HepG2 (cell line): Measurements from ENCODE around the gene PXK. TPM values are rescaled to one million over a fixed set of nuclear protein-coding genes. Genes with fewer than 3 reads are reported as not detected.

Experiments used
- ATAC-seq: fragments of 200-7000 bp; cut with Tn5 transposase; 3 replicates; pipeline ENCODE4 v1.9.1; 2020; ENCODE audit warnings: mild to moderate bottlenecking, moderate library complexity
- BruUV-seq: library from RNA; stranded (reverse); fragments of 400-500 nt; replicated peaks from 2 replicates; lab custom pipeline; 2021; lab: Mats Ljungman, UMichigan
- CTCF ChIA-PET: fragments of 300-600 bp; formaldehyde crosslinking; extraction: SDS; loops from one replicate; lab custom pipeline; 2021; ENCODE audit warnings: low total read pairs, inconsistent platforms, low intra/inter-chr PET ratio; lab: Yijun Ruan, JAX
- POLR2A ChIA-PET: fragments of 350-600 bp; sonication (Branson Sonifier 250); formaldehyde crosslinking; loops from one replicate; lab custom pipeline; 2020; ENCODE audit warnings: antibody characterized with exemption, inconsistent platforms; lab: Yijun Ruan, JAX
- DNase-seq: peaks from one replicate; pipeline ENCODE4 v3.0.0-alpha.2; 2015; ENCODE audit warnings: low spot score
- FAIRE-seq: peaks from 3 replicates; lab custom pipeline; 2011; peaks lifted over from hg19 to GRCh38; lab: Jason Lieb, UNC
- H2AFZ ChIP-seq: one replicate; pipeline ENCODE4 v1.6.1; 2011; ENCODE audit warnings: low read length, inconsistent platforms
- H3K27ac ChIP-seq: fragments of 300-600 bp; 3 replicates; pipeline ENCODE4 v1.8.0; 2011; ENCODE audit warnings: mixed run types, mild to moderate bottlenecking, mixed read lengths, low read length, inconsistent platforms; ENCODE audit not compliant: insufficient read depth; ENCODE audit errors: extremely low read length
- H3K27me3 ChIP-seq, 2 experiments: fragments of 200-600 bp in 1 of 2; 2 replicates in 1 of 2; 3 replicates in 1 of 2; pipeline versions ENCODE4 v1.6.0 to v1.8.0; 2011; ENCODE audit warnings: low read length in 2 of 2, mild to moderate bottlenecking in 2 of 2, moderate library complexity in 2 of 2, inconsistent platforms in 1 of 2; ENCODE audit not compliant: insufficient read depth in 2 of 2, control insufficient read depth in 1 of 2
- H3K36me3 ChIP-seq, 2 experiments: fragments of 200-600 bp in 1 of 2; replicated peaks in 1 of 2; 2 replicates in 1 of 2; 3 replicates in 1 of 2; pipeline versions ENCODE4 v1.5.1 to v1.8.0; 2011; ENCODE audit warnings: low read length in 2 of 2, inconsistent platforms in 1 of 2; ENCODE audit not compliant: insufficient read depth in 2 of 2, control insufficient read depth in 1 of 2
- H3K4me1 ChIP-seq: 2 replicates; pipeline ENCODE4 v1.5.1; 2012; ENCODE audit warnings: low read length, inconsistent platforms; ENCODE audit not compliant: insufficient read depth
- H3K4me2 ChIP-seq: 2 replicates; pipeline ENCODE4 v1.6.0; 2011; ENCODE audit warnings: low read depth, low read length, inconsistent platforms
- H3K4me3 ChIP-seq, 3 experiments: fragments of 200-600 bp in 1 of 3; sonication (generic), shearing (Covaris generic) in 1 of 3; replicated peaks in 1 of 3; 2 replicates each; pipeline ENCODE4 v1.5.1; 2011 to 2016; ENCODE audit warnings: low read length in 3 of 3, inconsistent platforms in 2 of 3, low read depth in 2 of 3, mild to moderate bottlenecking in 2 of 3, control low read depth in 1 of 3, mixed read lengths in 1 of 3; ENCODE audit not compliant: insufficient read depth in 1 of 3
- H3K79me2 ChIP-seq: one replicate; pipeline ENCODE4 v1.6.1; 2011; ENCODE audit warnings: low read length, inconsistent platforms; ENCODE audit not compliant: insufficient read depth
- H3K9ac ChIP-seq: 2 replicates; pipeline ENCODE4 v1.6.0; 2011; ENCODE audit warnings: mild to moderate bottlenecking, low read depth, low read length, inconsistent platforms; ENCODE audit not compliant: insufficient read depth
- H3K9me3 ChIP-seq: 2 replicates; pipeline ENCODE4 v1.5.1; 2012; ENCODE audit warnings: mild to moderate bottlenecking, low read length
- H4K20me1 ChIP-seq: 2 replicates; pipeline ENCODE4 v1.6.0; 2011; ENCODE audit warnings: inconsistent platforms, mild to moderate bottlenecking, low read length, moderate library complexity; ENCODE audit not compliant: insufficient read depth
- CHD4 ChIP-seq: fragments of 200-600 bp; sonication (generic); IDR thresholded peaks from 2 replicates; pipeline ENCODE4 v1.7.0; 2017; ENCODE audit warnings: mild to moderate bottlenecking, low read length, borderline replicate concordance
- ERF ChIP-seq: IDR thresholded peaks from 2 replicates; pipeline ENCODE4 v1.6.1; 2018; ENCODE audit warnings: missing biosample characterization, missing genetic modification reagents
- HOXA3 ChIP-seq: sonication (generic); formaldehyde crosslinking; IDR thresholded peaks from 2 replicates; pipeline ENCODE4 v1.5.0; 2020; ENCODE audit warnings: missing genetic modification reagents
- NCOA1 ChIP-seq: sonication (generic); formaldehyde crosslinking; IDR thresholded peaks from 2 replicates; pipeline ENCODE4 v1.9.0; 2021; ENCODE audit warnings: missing genetic modification reagents
- TBX2 ChIP-seq: sonication (generic); formaldehyde crosslinking; IDR thresholded peaks from 2 replicates; pipeline ENCODE4 v1.5.0; 2020; ENCODE audit warnings: missing genetic modification reagents, mild to moderate bottlenecking, borderline replicate concordance
- TFDP1 ChIP-seq: IDR thresholded peaks from 2 replicates; pipeline ENCODE4 v1.6.1; 2016; ENCODE audit warnings: missing compliant biosample characterization, missing genetic modification reagents, borderline replicate concordance
- YY1 ChIP-seq: IDR thresholded peaks from 2 replicates; pipeline ENCODE4 v1.6.1; 2011; ENCODE audit warnings: low read length, low read depth, moderate library complexity, mild to moderate bottlenecking; ENCODE audit not compliant: insufficient read depth, insufficient replicate concordance
- ZFP36L2 ChIP-seq: sonication (generic); formaldehyde crosslinking; IDR thresholded peaks from 2 replicates; pipeline ENCODE4 v1.4.0; 2020; ENCODE audit warnings: missing genetic modification reagents
- ZFY ChIP-seq: sonication (generic); formaldehyde crosslinking; IDR thresholded peaks from 2 replicates; pipeline ENCODE4 v1.4.0; 2020; ENCODE audit warnings: missing genetic modification reagents
- ZMYM3 ChIP-seq: sonication (generic); formaldehyde crosslinking; IDR thresholded peaks from 2 replicates; pipeline ENCODE4 v1.5.1; 2020; ENCODE audit warnings: mild to moderate bottlenecking, missing genetic modification reagents
- ZNF484 ChIP-seq: sonication (generic); formaldehyde crosslinking; IDR thresholded peaks from 2 replicates; pipeline ENCODE4 v1.5.1; 2020; ENCODE audit warnings: mild to moderate bottlenecking, low read depth, missing genetic modification reagents, borderline replicate concordance
- ZNF501 ChIP-seq: sonication (generic); formaldehyde crosslinking; IDR thresholded peaks from 2 replicates; pipeline ENCODE4 v1.5.1; 2020; ENCODE audit warnings: mild to moderate bottlenecking, moderate library complexity, missing genetic modification reagents
- ZNF644 ChIP-seq: IDR thresholded peaks from 2 replicates; pipeline ENCODE4 v1.6.1; 2016; ENCODE audit warnings: low read depth
- WGBS: methylation state at CpG from one replicate; pipeline ENCODE4 v1.1.6; 2017; ENCODE audit warnings: low lambda C conversion rate; 5-methylcytosine and 5-hydroxymethylcytosine counted together
- in situ Hi-C: cut with HindIII; loops from 2 replicates; pipeline ENCODE4 v1.10.0; 2017; ENCODE audit warnings: low pct_unique_long_range_greater_than_20kb; ENCODE audit not compliant: extremely low pct_ligation_motif_present
- intact Hi-C: fragments of 100-400 bp; cut with micrococcal nuclease; formaldehyde crosslinking; loops from one replicate; pipeline ENCODE4 v1.10.0; 2022; ENCODE audit not compliant: unreplicated experiment
- polyA plus RNA-seq, 8 experiments: library from polyadenylated mRNA; depleted of rRNA in 3 of 8; stranded (reverse) in 7 of 8; unstranded in 1 of 8; fragments of >200 nt; fragmentation: Illumina TruSeq in 4 of 8; extraction: Trizol in 4 of 8; gene quantifications; 2 replicates each; pipeline versions ENCODE4 v1.2.1 to v1.2.3, GENCODE V29; 2011 to 2016; ENCODE audit warnings: low read depth in 4 of 8, missing spikeins in 1 of 8, mixed read lengths in 1 of 8; ENCODE audit not compliant: insufficient read depth in 1 of 8
- total RNA-seq, 5 experiments: library from RNA; depleted of rRNA; stranded (reverse); fragments of >200 nt; fragmentation: Illumina TruSeq; extraction: Trizol; gene quantifications; 2 replicates each; pipeline ENCODE4 v1.2.3, GENCODE V29; 2016; ENCODE audit warnings: low read depth in 1 of 5
- TF ChIP-seq, protein P1 (sequence below): sonication (generic); formaldehyde crosslinking; IDR thresholded peaks from 2 replicates; pipeline ENCODE4 v1.8.1; 2023; ENCODE audit warnings: missing genetic modification reagents, inconsistent platforms, borderline replicate concordance
- TF ChIP-seq, protein P2 (sequence below): sonication (generic); formaldehyde crosslinking; IDR thresholded peaks from 2 replicates; pipeline ENCODE4 v1.8.0; 2022; ENCODE audit warnings: mild to moderate bottlenecking, missing genetic modification reagents; ENCODE audit not compliant: insufficient replicate concordance

PXK gene
- total and polyA plus RNA-seq, 2 of the 13 experiments (the other 11 are each of a cell fraction or from before 2014, with no cell fraction given) = 6.4 to 18.6 TPM

DNA sequence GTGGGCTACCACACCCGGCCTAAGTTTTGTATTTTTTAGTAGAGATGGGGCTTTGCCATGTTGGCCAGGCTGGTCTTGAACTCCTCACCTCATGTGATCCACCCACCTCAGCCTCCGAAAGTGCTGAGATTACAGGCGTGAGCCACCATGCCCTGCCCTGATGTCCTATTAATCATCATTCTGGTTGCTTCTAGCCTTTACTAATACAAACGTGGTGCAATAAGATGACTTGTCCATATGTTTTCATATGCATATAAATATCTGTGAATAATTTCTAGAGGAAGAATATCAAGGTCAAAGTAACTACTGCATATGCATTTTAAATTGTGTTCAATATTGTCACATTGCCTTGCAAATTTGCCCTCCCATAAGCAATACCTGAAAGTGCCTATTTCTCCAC, 126.5 kb downstream of the PXK start:
- no TSS peak for BruUV-seq
- no peaks in the 10 kb centered on the region for H3K79me2 ChIP-seq
- no peak overlapping the region for H3K27ac ChIP-seq
- H3K4me1 ChIP-seq = peaks cover 36% of the 10 kb centered on the region
- H4K20me1 ChIP-seq = no peaks in the 10 kb centered on the region
- H3K9me3 ChIP-seq = peaks cover 19% of the 10 kb centered on the region
- intact Hi-C loops = no loop called here
- no peak overlapping the region for H3K4me3 ChIP-seq
- no peaks in the 10 kb centered on the region for H3K27me3 ChIP-seq
- TF ChIP-seq ZNF484 (no peak), ZFP36L2 (CRISPR knock-in tag) (no peak)
- TF ChIP-seq, protein P1, sequence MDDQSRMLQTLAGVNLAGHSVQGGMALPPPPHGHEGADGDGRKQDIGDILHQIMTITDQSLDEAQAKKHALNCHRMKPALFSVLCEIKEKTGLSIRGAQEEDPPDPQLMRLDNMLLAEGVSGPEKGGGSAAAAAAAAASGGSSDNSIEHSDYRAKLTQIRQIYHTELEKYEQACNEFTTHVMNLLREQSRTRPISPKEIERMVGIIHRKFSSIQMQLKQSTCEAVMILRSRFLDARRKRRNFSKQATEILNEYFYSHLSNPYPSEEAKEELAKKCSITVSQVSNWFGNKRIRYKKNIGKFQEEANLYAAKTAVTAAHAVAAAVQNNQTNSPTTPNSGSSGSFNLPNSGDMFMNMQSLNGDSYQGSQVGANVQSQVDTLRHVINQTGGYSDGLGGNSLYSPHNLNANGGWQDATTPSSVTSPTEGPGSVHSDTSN = no peak
- TF ChIP-seq, all 625 proteins: peak for 0
- DNase-seq = no peak
- no peak for FAIRE-seq
- in situ Hi-C loops = no loop called here
- no peak overlapping the region for H2AFZ ChIP-seq
- ATAC-seq = no peak
- no peak overlapping the region for H3K4me2 ChIP-seq
- ChIA-PET CTCF (no interaction called here), POLR2A (no interaction called here)
- 57% methylated on average over 4 of the region's 4 CpGs for WGBS
- H3K36me3 ChIP-seq = no peaks in the 10 kb centered on the region
- no peak overlapping the region for H3K9ac ChIP-seq

GRCh38 chr3:58462829-58463180, 130.1 kb downstream of the PXK start:
- peaks cover 34% of the 10 kb centered on the region for H3K4me1 ChIP-seq
- FAIRE-seq (no peak), DNase-seq (peak; percentile 20), ATAC-seq (peak; percentile 71)
- H3K4me2 ChIP-seq = peak overlapping the region; percentile 87
- no peaks in the 10 kb centered on the region for H3K36me3 ChIP-seq
- BruUV-seq = no TSS peak
- H3K9ac ChIP-seq = peak overlapping the region; percentile 60
- H3K27me3 ChIP-seq = no peaks in the 10 kb centered on the region
- ChIA-PET CTCF (interaction anchor here (1.2 to 1.9 kb wide), 2 partner anchors 29 to 167 kb away, joined by 4 to 8 read pairs; partner anchors contain the start of gene KCTD6), POLR2A (no interaction called here)
- no peak overlapping the region for H2AFZ ChIP-seq
- 4% methylated on average over 4 of the region's 4 CpGs for WGBS
- in situ Hi-C loops (no loop called here), intact Hi-C loops (loop anchor here (1.0 to 2.0 kb wide), 4 partner anchors 11 to 70 kb away; no protein-coding TSS in a partner anchor)
- H3K27ac ChIP-seq = peak overlapping the region; percentile 82
- H3K79me2 ChIP-seq = no peaks in the 10 kb centered on the region
- H4K20me1 ChIP-seq = no peaks in the 10 kb centered on the region
- no peaks in the 10 kb centered on the region for H3K9me3 ChIP-seq
- peak overlapping the region; percentile 44 to 55 (median 54) for H3K4me3 ChIP-seq
- TF ChIP-seq ZFY = peak; percentile 66
- peak; percentile 62 for TF ChIP-seq ZNF644 (CRISPR knock-in tag)
- TF ChIP-seq, protein P2, sequence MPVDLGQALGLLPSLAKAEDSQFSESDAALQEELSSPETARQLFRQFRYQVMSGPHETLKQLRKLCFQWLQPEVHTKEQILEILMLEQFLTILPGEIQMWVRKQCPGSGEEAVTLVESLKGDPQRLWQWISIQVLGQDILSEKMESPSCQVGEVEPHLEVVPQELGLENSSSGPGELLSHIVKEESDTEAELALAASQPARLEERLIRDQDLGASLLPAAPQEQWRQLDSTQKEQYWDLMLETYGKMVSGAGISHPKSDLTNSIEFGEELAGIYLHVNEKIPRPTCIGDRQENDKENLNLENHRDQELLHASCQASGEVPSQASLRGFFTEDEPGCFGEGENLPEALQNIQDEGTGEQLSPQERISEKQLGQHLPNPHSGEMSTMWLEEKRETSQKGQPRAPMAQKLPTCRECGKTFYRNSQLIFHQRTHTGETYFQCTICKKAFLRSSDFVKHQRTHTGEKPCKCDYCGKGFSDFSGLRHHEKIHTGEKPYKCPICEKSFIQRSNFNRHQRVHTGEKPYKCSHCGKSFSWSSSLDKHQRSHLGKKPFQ (CRISPR knock-in tag) = peak; percentile 2
- no peak for TF ChIP-seq ERF
- TF ChIP-seq YY1 = peak; percentile 92
- TF ChIP-seq HOXA3 (CRISPR knock-in tag) = peak; percentile 61
- 0 out of 2 replicates have a peak, but pooled peaks have one; percentile 4 for TF ChIP-seq ZNF501 (CRISPR knock-in tag)
- peak; percentile 81; the same call in 1 of the 2 replicates for TF ChIP-seq NCOA1
- 0 out of 2 replicates have a peak, but pooled peaks have one; percentile 17 for TF ChIP-seq TBX2 (CRISPR knock-in tag)
- TF ChIP-seq CHD4 = peak; percentile 64; the same call in 1 of the 2 replicates
- TF ChIP-seq ZMYM3 = peak; percentile 84; the same call in 1 of the 2 replicates
- TF ChIP-seq TFDP1 (CRISPR knock-in tag) = no peak
